Upper lobe of left lung (tissue), 4 donors: ENCODE measurements around the gene CUX1.

Source experiments
- CTCF ChIP-seq, 6 experiments: fragments of 450-650 bp in 4 of 6; fragments of 200-600 bp in 2 of 6; sonication (generic) in 2 of 6; IDR thresholded peaks; one replicate each; pipeline ENCODE4 v1.5.1; 2016 to 2019; ENCODE audit warnings: antibody characterized with exemption in 6 of 6
- POLR2A ChIP-seq, 4 donors: fragments of 450-650 bp; IDR thresholded peaks; one replicate each; pipeline ENCODE4 v1.5.1; 2016 to 2017; ENCODE audit warnings: antibody characterized with exemption in 4 of 4, mild to moderate bottlenecking in 2 of 4

- TF ChIP-seq CTCF (IDR thresholded peaks at IDR 0.05) (no peak), POLR2A (IDR thresholded peaks at IDR 0.05) (no peak)
These were observed 16.4 kb downstream of the CUX1 start for GRCh38 chr7:101833799-101834198.
